ENCODE data around the gene TBX20. TPM values are rescaled to one million over a fixed set of nuclear protein-coding genes. Genes with fewer than 3 reads are reported as not detected.
A peak's percentile ranks its signal among the peaks of the same experiment; 100 is the strongest.

The TBX20 gene
- total RNA-seq, 1 donor from 2014 or later = 0.36 TPM

- H3K27ac Mint-ChIP-seq (ENCODE audit: unreplicated experiment) = no peak overlapping the region
- H3K27me3 Mint-ChIP-seq (ENCODE audit: unreplicated experiment) = peaks cover 24% of the 10 kb centered on the region
- peaks cover 31% of the 10 kb centered on the region for H3K4me1 Mint-ChIP-seq (ENCODE audit: unreplicated experiment)
- H3K4me3 Mint-ChIP-seq (ENCODE audit: unreplicated experiment) = peak overlapping the region; percentile 76
- H3K36me3 Mint-ChIP-seq (ENCODE audit: low read depth, unreplicated experiment) = no peaks in the 10 kb centered on the region
- DNase-seq (ENCODE audit: low spot score) = no peak
- no peak for TF ChIP-seq CTCF (IDR thresholded peaks at IDR 0.05; ENCODE audit: unreplicated experiment)
- H3K9me3 Mint-ChIP-seq (ENCODE audit: unreplicated experiment) = no peaks in the 10 kb centered on the region
Measured at GRCh38 chr7:35258868-35259522, 5.1 kb upstream of the TBX20 start.

- TF ChIP-seq CTCF (IDR thresholded peaks at IDR 0.05; ENCODE audit: unreplicated experiment) = no peak
- H3K27ac Mint-ChIP-seq (ENCODE audit: unreplicated experiment) = no peak overlapping the region
- peaks cover 28% of the 10 kb centered on the region for H3K27me3 Mint-ChIP-seq (ENCODE audit: unreplicated experiment)
- no peaks in the 10 kb centered on the region for H3K9me3 Mint-ChIP-seq (ENCODE audit: unreplicated experiment)
- peak overlapping the region; percentile 76 for H3K4me3 Mint-ChIP-seq (ENCODE audit: unreplicated experiment)
- H3K36me3 Mint-ChIP-seq (ENCODE audit: low read depth, unreplicated experiment) = no peaks in the 10 kb centered on the region
- DNase-seq (ENCODE audit: low spot score) = no peak
- H3K4me1 Mint-ChIP-seq (ENCODE audit: unreplicated experiment) = peaks cover 33% of the 10 kb centered on the region
Measured at GRCh38 chr7:35258125-35258867, 4.4 kb upstream of the TBX20 start.

- no peak for DNase-seq (ENCODE audit: low spot score)
- Mint-ChIP-seq H3K4me3 (ENCODE audit: unreplicated experiment) (peak overlapping the region; percentile 81), H3K9me3 (ENCODE audit: unreplicated experiment) (no peaks in the 10 kb centered on the region), H3K27me3 (ENCODE audit: unreplicated experiment) (peaks cover 36% of the 10 kb centered on the region), H3K36me3 (ENCODE audit: low read depth, unreplicated experiment) (no peaks in the 10 kb centered on the region), H3K27ac (ENCODE audit: unreplicated experiment) (no peak overlapping the region), H3K4me1 (ENCODE audit: unreplicated experiment) (peaks cover 36% of the 10 kb centered on the region)
- TF ChIP-seq CTCF (IDR thresholded peaks at IDR 0.05; ENCODE audit: unreplicated experiment) = no peak
Measured at GRCh38 chr7:35257251-35258124, 3.6 kb upstream of the TBX20 start.

- DNase-seq (ENCODE audit: low spot score) = no peak
- H3K36me3 Mint-ChIP-seq (ENCODE audit: low read depth, unreplicated experiment) = no peaks in the 10 kb centered on the region
- peaks cover 45% of the 10 kb centered on the region for H3K27me3 Mint-ChIP-seq (ENCODE audit: unreplicated experiment)
- no peak for TF ChIP-seq CTCF (IDR thresholded peaks at IDR 0.05; ENCODE audit: unreplicated experiment)
- H3K27ac Mint-ChIP-seq (ENCODE audit: unreplicated experiment) = no peak overlapping the region
- peak overlapping the region; percentile 81 for H3K4me3 Mint-ChIP-seq (ENCODE audit: unreplicated experiment)
- H3K9me3 Mint-ChIP-seq (ENCODE audit: unreplicated experiment) = no peaks in the 10 kb centered on the region
- peaks cover 36% of the 10 kb centered on the region for H3K4me1 Mint-ChIP-seq (ENCODE audit: unreplicated experiment)
Measured at GRCh38 chr7:35256256-35257175, 2.6 kb upstream of the TBX20 start.

All from endothelial cell (in vitro differentiated cells).